Aorta (tissue), 5 donors: ENCODE data around the gene VCAM1. TPM values are rescaled to one million over a fixed set of nuclear protein-coding genes. Genes with fewer than 3 reads are reported as not detected.
"Not testable (repeated sequence)": the region's sequence is repeated elsewhere in the genome, so short reads cannot be mapped to it uniquely, and the experiment has no call there.

ENCODE experiments used
- ATAC-seq: fragments of 200-7000 bp; cut with Tn5 transposase; one replicate; pipeline ENCODE4 v1.9.1; 2022; ENCODE audit warnings: moderate library complexity; ENCODE audit not compliant: low FRiP score
- DNase-seq, 2 donors: peaks; one replicate each; pipeline ENCODE4 v3.0.0-alpha.2; 2020
- H3K27ac ChIP-seq, 2 donors: one replicate each; pipeline ENCODE4 v1.5.1; 2013; ENCODE audit warnings: low read length in 2 of 2, mild to moderate bottlenecking in 2 of 2, moderate library complexity in 2 of 2, control low read depth in 1 of 2, inconsistent platforms in 1 of 2, low read depth in 1 of 2
- H3K27me3 ChIP-seq, 2 donors: one replicate each; pipeline ENCODE4 v1.6.1; 2013; ENCODE audit warnings: control low read depth in 1 of 2, low read length in 1 of 2, mild to moderate bottlenecking in 1 of 2, moderate library complexity in 1 of 2; ENCODE audit not compliant: insufficient read depth in 2 of 2, control insufficient read depth in 1 of 2
- H3K36me3 ChIP-seq, 2 donors: one replicate each; pipeline ENCODE4 v1.6.1; 2013; ENCODE audit warnings: control low read depth in 1 of 2, low read length in 1 of 2, mild to moderate bottlenecking in 1 of 2; ENCODE audit not compliant: insufficient read depth in 2 of 2, control insufficient read depth in 1 of 2
- H3K4me1 ChIP-seq, 2 donors: one replicate each; pipeline ENCODE4 v1.6.1; 2013; ENCODE audit warnings: low read length in 2 of 2, control low read depth in 1 of 2, mild to moderate bottlenecking in 1 of 2, moderate library complexity in 1 of 2; ENCODE audit not compliant: insufficient read depth in 2 of 2, control insufficient read depth in 1 of 2
- H3K4me3 ChIP-seq, 2 donors: one replicate each; pipeline ENCODE4 v1.5.1; 2013; ENCODE audit warnings: low read length in 2 of 2, control low read depth in 1 of 2, mild to moderate bottlenecking in 1 of 2
- H3K9me3 ChIP-seq: one replicate; pipeline ENCODE4 v1.6.1; 2013; ENCODE audit warnings: mild to moderate bottlenecking, low read length; ENCODE audit not compliant: control insufficient read depth
- WGBS, 2 donors: extraction: QIAGEN DNeasy Blood & Tissue Kit; methylation state at CpG; one replicate each; pipeline ENCODE4 v1.1.7; 2013; 5-methylcytosine and 5-hydroxymethylcytosine counted together
- intact Hi-C, 2 donors: fragments of 100-400 bp; cut with DNase I; formaldehyde crosslinking; loops; one replicate each; pipeline versions ENCODE4 v1.14.2 to v1.15.0; 2022
- polyA plus RNA-seq, 2 donors: library from polyadenylated mRNA; stranded (reverse); fragments of 200-250 nt; gene quantifications; one replicate each; pipeline ENCODE4 v1.2.3, GENCODE V29; 2013
- total RNA-seq, 2 donors: library from RNA; stranded (reverse); fragmentation: NEBNext Ultra II Directional; extraction: Animal tissue kit (Norgen Biotek cat#: 25700); gene quantifications; one replicate each; pipeline ENCODE4 v1.2.1, GENCODE V29; 2021
- donor health status: healthy with polysubstance abuse.
- donor health status: Bipolar disorder and iron deficiency.
- donor health status: DM: no; HTN: no; CAD: no.
- donor health status: DM: no; HTN: no; CAD: no.
- donor health status: DM: yes; HTN: yes; CAD: no.

VCAM1 gene
- total and polyA plus RNA-seq, 4 donors = 7.5 to 78.8 (median 23.2) TPM

GRCh38 chr1:100703716-100704115, 15.8 kb upstream of the VCAM1 start:
- no peaks in the 10 kb centered on the region for H3K9me3 ChIP-seq
- no peaks in the 10 kb centered on the region for H3K27me3 ChIP-seq
- intact Hi-C loops = loop anchor here in 1 of 2 donors (5.0 to 10.0 kb wide), 4 partner anchors 34 to 169 kb away; partner anchors contain the start of gene GPR88
- ATAC-seq (no peak), DNase-seq (no peak)
- no peaks in the 10 kb centered on the region for H3K36me3 ChIP-seq
- no peak overlapping the region for H3K4me3 ChIP-seq
- peaks cover 6 to 11% of the 10 kb centered on the region in 2 donors for H3K4me1 ChIP-seq
- H3K27ac ChIP-seq = peak overlapping the region in 1 of 2 donors; percentile 57
- WGBS, 2 donors = 1 to 7% methylated on average over 2 of the region's 2 CpGs

GRCh38 chr1:100704473-100704872, 15.1 kb upstream of the VCAM1 start:
- Histone ChIP-seq H3K27ac (peak overlapping the region; percentile 71 to 82), H3K27me3 (no peaks in the 10 kb centered on the region), H3K9me3 (no peaks in the 10 kb centered on the region), H3K36me3 (no peaks in the 10 kb centered on the region), H3K4me1 (peaks cover 5 to 8% of the 10 kb centered on the region in 2 donors), H3K4me3 (no peak overlapping the region)
- intact Hi-C loops = loop anchor here in 1 of 2 donors (5.0 to 10.0 kb wide), 4 partner anchors 33 to 170 kb away; partner anchors contain the start of gene GPR88
- DNase-seq = no peak
- no peak for ATAC-seq
- WGBS, 2 donors = 93 to 94% methylated on average over 3 of the region's 3 CpGs

- WGBS, 2 donors = 89 to 95% methylated on average over 1 of the region's 1 CpG
- Histone ChIP-seq H3K9me3 (no peaks in the 10 kb centered on the region), H3K4me3 (no peak overlapping the region), H3K36me3 (no peaks in the 10 kb centered on the region), H3K27me3 (no peaks in the 10 kb centered on the region), H3K4me1 (peaks cover 3 to 7% of the 10 kb centered on the region in 2 donors), H3K27ac (no peak overlapping the region)
- DNase-seq (no peak), ATAC-seq (no peak)
- intact Hi-C loops = loop anchor here in 1 of 2 donors (10.0 kb wide), 3 partner anchors 61 to 171 kb away; partner anchors contain the start of gene GPR88
Observed at GRCh38 chr1:100706296-100706695, 13.2 kb upstream of the VCAM1 start.

GRCh38 chr1:100706856-100707255, 12.7 kb upstream of the VCAM1 start:
- no peak overlapping the region for H3K4me3 ChIP-seq
- H3K27ac ChIP-seq = peak overlapping the region in 1 of 2 donors; percentile 76
- no peaks in the 10 kb centered on the region for H3K27me3 ChIP-seq
- WGBS, 2 donors = 96 to 98% methylated on average over 1 of the region's 1 CpG
- no peak for DNase-seq
- intact Hi-C loops = loop anchor here in 1 of 2 donors (10.0 kb wide), 3 partner anchors 62 to 172 kb away; partner anchors contain the start of gene GPR88
- H3K4me1 ChIP-seq = peaks cover 3 to 7% of the 10 kb centered on the region in 2 donors
- no peaks in the 10 kb centered on the region for H3K9me3 ChIP-seq
- ATAC-seq = no peak
- no peaks in the 10 kb centered on the region for H3K36me3 ChIP-seq

GRCh38 chr1:100708476-100709062, 11.0 kb upstream of the VCAM1 start:
- 8 to 14% methylated on average over 2 of the region's 2 CpGs for WGBS, 2 donors
- Histone ChIP-seq H3K27me3 (no peaks in the 10 kb centered on the region), H3K4me3 (no peak overlapping the region), H3K4me1 (peaks cover 3% of the 10 kb centered on the region in 2 donors), H3K36me3 (no peaks in the 10 kb centered on the region), H3K27ac (no peak overlapping the region), H3K9me3 (no peaks in the 10 kb centered on the region)
- ATAC-seq (peak; percentile 74), DNase-seq (no peak)
- intact Hi-C loops = loop anchor here in 1 of 2 donors (10.0 kb wide), 3 partner anchors 64 to 174 kb away; partner anchors contain the start of gene GPR88

GRCh38 chr1:100710906-100711682, 8.4 kb upstream of the VCAM1 start:
- Histone ChIP-seq H3K27ac (no peak overlapping the region), H3K4me1 (no peaks in the 10 kb centered on the region), H3K27me3 (no peaks in the 10 kb centered on the region), H3K36me3 (no peaks in the 10 kb centered on the region), H3K4me3 (no peak overlapping the region), H3K9me3 (no peaks in the 10 kb centered on the region)
- DNase-seq (no peak), ATAC-seq (no peak)
- 80 to 89% methylated on average over 1 of the region's 1 CpG for WGBS, 2 donors
- intact Hi-C loops = loop anchor here in 1 of 2 donors (5.0 kb wide), 1 partner anchor 56 kb away; no protein-coding TSS in a partner anchor

- intact Hi-C loops = loop anchor here in 1 of 2 donors (5.0 kb wide), 1 partner anchor 54 kb away; no protein-coding TSS in a partner anchor
- peak in 1 of 2 donors; percentile 41 for DNase-seq
- H3K27ac ChIP-seq = not testable (repeated sequence)
Observed at GRCh38 chr1:100713027-100713426, 6.5 kb upstream of the VCAM1 start.

GRCh38 chr1:100713626-100714025, 5.9 kb upstream of the VCAM1 start:
- intact Hi-C loops = loop anchor here in 1 of 2 donors (5.0 kb wide), 1 partner anchor 54 kb away; no protein-coding TSS in a partner anchor
- no peak for DNase-seq
- H3K4me1 ChIP-seq = no peaks in the 10 kb centered on the region
- WGBS, 2 donors = 92 to 94% methylated on average over 3 of the region's 3 CpGs
- H3K9me3 ChIP-seq = no peaks in the 10 kb centered on the region
- no peak overlapping the region for H3K4me3 ChIP-seq
- no peaks in the 10 kb centered on the region for H3K36me3 ChIP-seq
- H3K27ac ChIP-seq = no peak overlapping the region
- no peaks in the 10 kb centered on the region for H3K27me3 ChIP-seq
- no peak for ATAC-seq

More at GRCh38 chr1:100713027-100713426, 6.5 kb upstream of the VCAM1 start:
- not testable (repeated sequence) for H3K36me3 ChIP-seq, ATAC-seq, H3K27me3 ChIP-seq, H3K4me1 ChIP-seq, H3K9me3 ChIP-seq, H3K4me3 ChIP-seq
- WGBS, 2 donors = 92 to 93% methylated on average over 15 of the region's 15 CpGs
